GM21619 (cell line): ENCODE data around the gene FAM98C.

Experiments used
- ATAC-seq: cut with Tn5 transposase; IDR thresholded peaks from one replicate; pipeline ENCODE4 v1.9.1; 2021; ENCODE audit not compliant: unreplicated experiment

Gene FAM98C

DNA sequence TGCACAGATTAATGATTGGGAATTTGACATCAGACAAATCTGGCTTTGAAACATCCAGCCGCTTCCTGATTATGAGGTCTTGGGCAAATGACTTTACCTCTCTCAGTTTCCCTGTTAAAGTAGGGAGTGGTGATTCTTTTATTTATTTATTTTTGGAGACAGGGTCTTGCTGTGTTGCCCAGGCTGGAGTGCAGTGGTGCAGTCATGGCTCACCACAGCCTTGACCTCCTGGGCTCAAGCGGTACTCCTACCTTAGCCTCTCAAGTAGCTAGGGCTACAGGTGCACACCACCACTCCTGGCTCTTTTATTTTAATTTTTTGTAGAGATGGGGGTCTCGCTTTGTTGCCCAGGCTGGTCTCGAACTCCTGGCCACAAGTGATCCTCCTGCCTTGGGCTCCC lies 25.8 kb upstream of the FAM98C start:
- no peak for ATAC-seq

DNA sequence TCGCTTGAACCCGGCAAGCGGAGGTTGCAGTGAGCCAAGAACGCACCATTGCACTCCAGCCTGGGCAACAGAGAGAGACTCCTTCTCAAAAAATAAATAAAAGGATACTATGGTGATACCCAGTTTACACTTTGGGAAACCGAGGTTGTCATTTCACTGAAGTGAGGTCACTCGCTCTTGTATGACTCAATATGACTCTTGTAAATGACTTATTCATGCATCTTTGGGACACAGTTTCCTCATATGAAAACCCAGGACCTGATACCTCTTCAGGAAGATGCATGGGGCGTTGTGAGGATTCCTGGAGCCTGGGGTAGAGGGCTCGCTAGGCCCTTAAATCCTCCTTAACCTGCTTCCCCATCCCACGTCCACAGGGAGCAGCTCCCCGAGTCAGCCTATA lies 24.0 kb upstream of the FAM98C start:
- no peak for ATAC-seq

DNA sequence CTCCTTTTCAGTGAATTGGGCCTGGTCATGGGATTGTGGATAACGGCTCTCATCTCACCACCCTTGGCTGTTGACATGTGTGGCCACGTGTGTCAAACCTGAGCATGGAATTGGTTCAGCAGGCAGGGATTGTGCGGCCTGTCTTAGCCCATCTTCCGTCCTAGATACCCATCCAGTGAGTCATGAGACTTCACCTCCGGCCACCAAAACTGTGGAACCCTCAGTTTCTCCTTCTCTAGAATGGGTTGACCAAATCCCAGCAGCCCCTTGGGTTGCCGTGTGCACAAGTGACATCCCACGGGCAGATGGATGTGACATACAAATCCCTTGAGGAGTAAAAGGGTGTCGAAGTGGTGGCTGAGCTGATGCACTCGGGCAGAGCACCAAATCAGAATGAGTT lies 21.8 kb upstream of the FAM98C start:
- ATAC-seq, result no peak

DNA sequence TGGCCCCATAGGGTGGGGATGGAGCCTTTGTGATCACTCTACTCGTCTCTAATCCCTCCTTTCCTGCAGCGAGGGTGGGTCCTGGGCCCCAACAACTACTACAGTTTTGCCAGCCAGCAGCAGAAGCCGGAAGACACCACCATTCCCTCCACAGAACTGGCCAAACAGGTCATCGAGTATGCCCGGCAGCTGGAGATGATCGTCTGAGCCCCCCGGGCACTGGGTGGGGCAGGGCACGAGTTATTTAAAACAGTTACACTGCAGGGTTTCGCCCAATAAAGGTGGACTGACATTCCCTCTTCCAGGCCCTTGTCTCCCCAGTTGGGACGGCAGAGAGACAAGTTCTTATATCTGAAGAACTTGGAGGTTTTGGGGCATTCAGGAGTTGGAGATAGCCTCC lies 19.7 kb upstream of the FAM98C start:
- no peak for ATAC-seq

DNA sequence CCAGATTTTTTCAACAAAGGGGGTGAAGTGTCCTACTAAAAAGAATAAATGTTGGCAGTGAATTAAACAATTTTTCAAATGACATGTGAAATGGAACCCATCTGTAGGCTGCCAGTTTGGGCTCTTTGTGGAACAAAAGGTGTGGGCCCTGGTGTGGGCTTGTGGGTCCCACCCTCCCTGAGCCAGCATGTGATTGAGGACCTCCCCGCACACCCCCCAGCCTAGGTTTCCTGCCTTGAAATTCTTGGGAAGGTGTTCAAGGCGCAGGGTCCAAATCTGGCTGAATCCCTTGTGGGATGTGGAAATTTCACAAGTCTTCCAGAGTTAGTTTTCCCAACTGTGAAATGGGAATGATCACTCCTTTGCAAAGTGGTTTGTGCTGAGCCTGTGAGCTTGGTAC lies 19.1 kb upstream of the FAM98C start:
- no peak for ATAC-seq

DNA sequence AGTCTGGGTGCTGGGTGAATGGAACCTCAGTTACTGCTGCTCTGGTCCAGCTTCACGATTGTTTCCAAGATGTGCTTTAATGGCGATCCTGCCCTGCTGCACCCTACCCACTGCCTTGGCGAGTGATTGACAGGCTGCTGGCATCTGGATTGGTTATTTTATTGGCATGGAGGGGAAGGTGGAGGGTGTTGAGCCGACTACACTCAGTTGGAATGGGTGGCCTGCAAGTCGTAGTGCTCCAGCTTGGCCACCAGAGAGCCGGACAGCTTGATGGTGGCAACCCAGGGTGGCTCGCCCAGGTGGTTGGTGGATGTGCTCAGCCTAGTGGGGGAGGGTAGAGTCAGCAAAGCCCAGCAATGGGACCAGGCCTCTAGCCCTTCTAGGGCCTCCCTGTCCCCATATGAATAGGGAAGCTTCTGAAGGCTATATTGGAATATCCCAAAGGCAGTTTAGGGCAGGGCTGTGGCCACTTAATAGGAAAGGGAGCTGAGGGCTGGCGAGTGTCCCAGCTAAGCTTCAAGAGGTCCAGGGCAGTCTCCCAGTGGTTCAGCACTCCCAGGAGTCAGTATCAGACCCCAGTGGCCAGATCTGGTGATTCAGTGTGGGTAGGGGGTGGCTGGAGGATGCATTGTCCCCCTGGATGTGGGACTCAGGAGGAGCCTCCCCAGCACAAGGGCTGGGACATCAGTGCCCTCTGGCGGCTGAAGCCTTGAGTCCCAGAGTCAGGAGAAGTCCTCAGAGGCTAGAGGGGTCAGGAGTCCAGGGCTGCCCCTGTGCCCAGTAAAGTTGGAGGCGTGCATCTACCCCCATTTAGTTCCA lies 18.5 kb upstream of the FAM98C start:
- ATAC-seq, result no peak

DNA sequence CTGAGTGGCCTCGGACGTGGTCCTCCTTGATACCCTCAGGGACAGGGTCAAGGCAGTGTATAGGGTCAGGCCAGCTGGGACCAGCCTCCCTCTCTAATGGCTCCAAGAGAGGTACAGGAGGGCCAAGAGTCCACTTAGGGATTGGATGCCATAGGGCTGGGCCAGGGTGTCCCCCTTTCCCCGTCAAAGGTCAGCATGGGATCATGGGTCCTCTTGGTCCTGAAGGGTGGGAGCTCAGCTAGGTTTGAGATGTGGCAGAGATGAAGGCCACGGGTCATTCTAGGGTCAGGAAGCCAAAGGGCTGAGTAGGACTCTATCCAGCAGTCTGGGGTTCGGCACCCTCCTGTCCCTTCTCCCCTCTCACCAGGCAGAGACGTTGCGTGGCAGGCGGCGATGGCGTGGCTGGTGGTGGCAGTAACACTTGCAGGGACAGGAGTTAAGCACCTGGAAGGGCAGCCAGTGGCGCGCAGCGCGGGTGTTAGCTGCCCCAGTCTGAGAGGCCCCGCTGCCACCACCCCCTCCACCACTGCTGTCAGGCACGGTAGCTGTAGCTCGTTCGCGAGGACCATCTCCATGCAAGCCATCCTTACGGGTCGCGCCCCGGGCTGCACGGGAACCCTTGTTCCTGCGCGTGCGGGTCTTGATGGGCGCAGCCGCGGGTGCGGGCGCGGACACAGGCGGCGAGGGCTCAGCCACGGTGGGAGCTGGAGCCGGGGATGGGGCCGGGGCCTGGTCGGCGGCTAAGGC lies 17.7 kb upstream of the FAM98C start:
- no peak for ATAC-seq

DNA sequence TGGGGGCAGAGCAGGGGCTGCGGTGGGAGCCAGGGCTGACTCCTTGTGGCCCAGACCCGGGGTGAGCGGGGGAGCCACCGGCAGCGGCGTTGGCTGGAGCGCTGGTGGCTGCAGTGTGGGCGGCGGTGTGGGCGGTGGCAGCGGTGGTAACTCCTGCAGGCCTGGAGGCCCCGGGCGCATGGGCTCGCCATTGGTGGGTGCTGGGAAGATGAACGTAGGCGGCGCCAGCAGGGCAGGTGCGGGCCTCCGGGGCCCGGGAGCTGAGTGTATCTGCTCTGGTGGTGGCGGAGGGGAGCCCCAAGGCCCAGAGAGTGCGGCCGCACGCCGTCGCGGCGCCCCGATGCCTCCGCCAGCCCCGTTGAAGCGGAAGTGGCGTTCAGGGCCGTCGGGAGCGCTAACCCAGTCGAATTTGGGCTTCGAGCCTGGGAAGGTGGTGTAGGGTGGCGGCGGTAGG lies 17.1 kb upstream of the FAM98C start:
- ATAC-seq, result no peak

DNA sequence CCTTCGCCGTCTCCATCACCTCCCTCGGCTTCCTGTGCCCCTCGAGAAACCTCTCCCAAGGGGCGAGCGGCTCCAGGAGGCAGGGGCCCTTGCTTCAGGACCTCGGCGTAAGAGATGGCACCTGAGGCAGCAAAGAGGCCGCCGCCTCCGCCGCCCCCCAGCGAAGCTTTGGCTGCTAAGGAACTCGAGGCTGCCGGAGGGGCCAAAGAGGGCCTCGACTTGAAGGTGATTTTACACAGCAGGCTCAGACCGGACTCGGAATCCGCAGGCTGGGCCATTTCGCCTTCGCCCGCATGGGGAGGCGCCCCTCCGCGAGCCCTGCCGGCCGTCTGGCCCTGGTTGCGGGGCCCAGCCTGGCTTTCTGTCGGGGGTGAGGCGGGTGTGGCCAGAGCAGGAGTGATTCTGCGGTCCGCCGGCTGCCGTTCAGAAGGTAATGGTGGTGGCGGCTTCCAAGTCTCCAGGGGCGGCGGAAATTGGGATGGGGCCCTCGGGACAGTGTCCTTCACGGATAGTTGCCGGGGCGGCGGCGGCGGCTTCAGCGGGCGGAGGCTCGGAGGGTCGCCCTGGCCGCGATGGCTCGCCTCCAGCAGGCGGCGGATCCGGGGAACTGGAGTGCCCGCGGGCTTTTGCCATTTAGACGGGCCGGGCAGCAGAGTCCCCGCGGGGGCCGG lies 16.5 kb upstream of the FAM98C start:
- ATAC-seq, result no peak

DNA sequence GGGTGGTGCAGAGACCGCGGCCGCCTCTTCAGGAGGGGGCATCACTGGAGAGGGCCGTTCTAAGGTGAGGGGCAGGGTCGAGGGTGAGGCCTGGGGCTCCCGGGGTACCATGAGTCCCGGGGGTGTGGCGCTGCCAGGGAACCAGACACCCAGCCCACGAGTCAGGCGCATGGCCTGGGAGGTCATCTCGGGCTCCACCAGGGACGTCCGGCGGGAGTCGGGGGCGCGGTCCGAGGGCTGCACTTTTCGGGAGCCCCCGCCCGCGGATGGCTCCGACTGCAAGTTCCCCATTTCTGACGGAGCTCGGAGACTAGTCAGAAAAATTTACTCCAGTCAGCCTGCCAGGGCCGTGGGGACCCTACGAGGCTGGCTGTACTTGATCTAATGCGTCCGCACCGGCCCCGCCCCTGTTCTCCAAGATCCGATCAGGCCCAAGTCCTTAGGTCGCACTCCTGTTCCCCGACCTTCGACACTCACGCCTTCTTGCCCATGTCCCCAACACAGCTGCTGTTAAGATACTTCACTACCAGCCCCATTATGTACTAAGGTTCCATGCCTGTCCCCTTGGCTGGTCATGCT lies 15.8 kb upstream of the FAM98C start:
- no peak for ATAC-seq

DNA sequence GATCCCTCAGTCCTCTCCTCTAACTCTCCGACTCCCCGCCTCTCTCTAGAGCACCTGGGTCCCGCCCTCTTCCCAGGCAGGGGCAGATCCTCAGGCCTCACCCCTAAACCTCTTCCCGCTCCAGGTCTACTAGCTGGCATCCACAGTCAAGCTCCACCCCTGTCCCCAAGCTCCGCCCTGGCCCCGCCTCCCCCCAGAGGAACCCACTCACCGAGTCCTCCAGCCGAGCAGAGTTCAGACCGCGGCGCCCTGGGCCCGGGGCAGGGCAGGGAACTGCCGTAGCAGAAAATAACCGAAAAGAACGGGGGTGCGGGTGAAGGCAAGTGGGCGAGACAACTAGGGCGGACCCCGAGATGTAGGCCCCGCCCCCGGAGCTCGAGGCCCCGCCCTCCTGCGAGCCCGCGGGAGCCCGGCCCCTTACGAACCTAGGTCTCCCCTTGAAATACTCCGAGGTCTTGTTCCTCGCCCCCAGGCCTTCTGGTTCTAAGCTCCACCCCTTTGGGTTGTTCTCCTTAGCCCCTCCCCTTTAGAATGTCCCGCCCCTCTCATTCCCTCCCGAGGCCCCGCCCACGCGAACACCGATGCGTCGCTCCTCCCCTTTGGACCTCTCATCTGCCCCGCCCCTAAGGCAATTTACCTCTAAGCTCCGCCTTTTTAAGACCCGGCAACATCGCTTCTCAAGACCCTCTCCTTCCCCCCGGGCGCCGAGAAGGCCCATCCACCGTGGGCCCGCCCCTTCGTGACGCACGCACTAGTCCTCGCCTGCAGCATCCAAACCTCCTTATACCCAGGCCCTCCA lies 15.1 kb upstream of the FAM98C start, which contains the start of gene GGN:
Gene GGN (minus strand): TSS at position 485 of the 799 bp plus-strand sequence. CDS start 773 bp downstream, outside the sequence.
- no peak for ATAC-seq

DNA sequence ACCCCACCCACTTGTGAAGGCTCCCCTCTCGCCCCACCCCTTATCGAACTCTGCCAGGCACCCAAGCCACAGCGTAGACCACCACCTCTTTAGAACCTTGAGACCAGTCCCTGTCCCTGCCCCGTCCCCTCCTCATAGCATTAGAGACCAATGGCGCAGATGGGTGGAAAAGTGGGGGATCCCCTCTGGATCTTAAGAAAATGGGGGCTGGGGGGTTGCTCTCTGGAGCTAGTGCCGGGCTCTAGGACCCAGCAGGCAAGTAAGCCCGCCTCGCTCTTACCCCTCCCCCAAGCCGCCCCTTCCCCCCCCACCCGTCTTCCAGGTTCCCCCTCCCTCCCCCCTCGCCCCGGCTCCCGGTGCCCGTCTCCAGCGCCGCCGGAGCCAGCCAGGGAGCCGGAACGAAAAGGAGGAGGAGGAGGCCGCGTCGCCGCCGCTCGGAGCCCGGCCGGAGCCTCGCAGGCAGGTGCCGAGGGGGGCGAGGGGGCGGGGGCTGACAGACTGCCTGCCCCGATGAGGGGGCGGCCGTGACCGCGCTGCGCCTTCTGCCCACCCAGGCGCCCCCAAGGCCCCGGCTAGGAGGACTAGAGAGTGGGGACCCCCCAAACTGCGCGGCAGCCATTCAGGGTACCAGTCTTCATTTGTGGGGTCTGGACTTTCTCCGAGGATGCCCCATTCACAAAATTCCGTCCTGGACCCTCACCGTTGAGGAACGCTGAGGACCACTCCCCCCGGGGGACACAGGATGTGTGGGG lies 14.4 kb upstream of the FAM98C start, which contains the start of gene SPRED3:
Gene SPRED3 (plus strand): TSS at position 349 of the 752 bp plus-strand sequence. CDS start 1,606 bp downstream, outside the sequence.
- no peak for ATAC-seq

DNA sequence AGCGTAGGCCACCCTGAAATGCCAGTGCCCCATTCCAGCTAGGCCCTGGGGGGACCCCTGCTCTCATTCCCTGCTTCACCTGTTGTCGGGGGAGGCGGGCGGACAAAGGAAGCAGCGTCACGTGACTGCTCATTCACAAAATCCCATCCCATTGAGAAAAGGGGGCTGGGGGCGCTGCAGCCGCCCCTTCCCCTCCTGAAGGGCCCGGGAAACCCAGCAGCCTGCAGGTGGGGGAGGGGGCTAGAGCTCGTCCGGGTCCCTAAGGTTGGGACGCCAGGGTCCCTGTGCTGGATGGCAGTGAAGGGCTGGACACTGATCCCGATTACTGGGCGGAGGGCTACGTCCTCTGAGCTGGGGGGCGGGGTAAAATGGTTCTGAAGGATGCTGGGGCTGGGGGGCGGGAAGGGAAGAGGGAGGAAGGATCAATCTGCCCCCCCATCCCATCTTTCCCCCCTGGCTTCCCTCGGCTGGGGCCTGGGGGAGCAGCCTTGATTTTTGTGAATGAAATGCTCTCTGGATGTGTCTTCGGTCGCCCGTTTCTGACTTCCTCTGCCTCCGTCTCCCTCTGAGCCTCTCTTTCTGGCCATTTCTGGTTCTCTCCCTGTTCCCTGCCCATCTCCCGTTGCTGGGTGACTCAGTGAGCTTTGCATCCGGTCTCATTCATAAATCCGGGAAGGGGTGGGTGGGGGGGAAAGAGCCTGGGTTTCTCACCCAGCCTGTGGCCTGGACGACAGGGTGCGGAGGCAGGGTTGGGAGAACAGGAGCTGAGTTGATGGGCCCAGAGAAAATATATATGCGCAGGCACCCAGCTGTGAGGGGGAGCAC lies 13.6 kb upstream of the FAM98C start:
- no peak for ATAC-seq

DNA sequence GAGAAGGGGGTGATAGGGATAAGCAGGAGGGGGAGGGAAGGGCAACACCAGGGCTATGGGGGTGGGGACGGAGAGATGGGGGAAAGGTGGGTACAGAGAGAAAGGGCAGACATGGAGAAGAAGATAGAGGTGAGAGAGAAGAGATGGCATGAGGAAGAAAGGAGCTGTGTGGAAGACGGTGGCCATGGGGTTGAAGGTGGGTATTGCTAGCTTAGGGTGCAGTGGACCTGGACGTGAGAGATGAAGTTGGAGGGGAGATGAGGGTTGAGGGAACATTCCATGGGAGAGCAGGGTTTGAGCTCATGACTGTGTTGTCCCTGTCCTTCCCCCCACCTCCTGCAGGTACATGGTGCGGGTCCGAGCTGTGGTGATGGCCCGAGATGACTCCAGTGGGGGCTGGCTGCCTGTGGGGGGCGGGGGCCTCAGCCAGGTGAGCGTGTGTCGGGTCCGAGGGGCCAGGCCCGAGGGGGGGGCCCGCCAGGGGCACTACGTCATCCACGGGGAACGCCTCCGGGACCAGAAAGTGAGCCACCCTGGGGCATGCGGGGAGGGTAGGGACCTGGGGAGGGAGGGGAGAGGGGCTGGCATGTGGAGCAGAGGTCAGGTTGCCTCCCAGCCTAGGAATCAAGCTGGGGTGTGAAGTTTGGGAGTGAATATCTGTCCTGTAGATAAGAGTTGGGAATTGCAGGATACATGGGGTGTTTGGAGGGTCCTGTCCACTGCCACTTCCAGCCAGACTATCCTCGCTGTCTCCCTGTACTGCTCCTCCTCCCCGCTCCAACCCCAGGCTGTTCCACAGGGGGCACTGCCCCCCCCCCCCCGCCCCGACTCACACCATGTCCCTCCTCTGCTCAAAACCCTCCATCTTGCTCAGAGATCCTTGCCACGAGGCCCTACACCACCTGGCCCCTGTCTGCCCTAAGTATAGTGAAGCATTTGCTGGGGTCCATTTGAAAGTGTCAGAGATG lies 12.7 kb upstream of the FAM98C start:
- no peak for ATAC-seq

DNA sequence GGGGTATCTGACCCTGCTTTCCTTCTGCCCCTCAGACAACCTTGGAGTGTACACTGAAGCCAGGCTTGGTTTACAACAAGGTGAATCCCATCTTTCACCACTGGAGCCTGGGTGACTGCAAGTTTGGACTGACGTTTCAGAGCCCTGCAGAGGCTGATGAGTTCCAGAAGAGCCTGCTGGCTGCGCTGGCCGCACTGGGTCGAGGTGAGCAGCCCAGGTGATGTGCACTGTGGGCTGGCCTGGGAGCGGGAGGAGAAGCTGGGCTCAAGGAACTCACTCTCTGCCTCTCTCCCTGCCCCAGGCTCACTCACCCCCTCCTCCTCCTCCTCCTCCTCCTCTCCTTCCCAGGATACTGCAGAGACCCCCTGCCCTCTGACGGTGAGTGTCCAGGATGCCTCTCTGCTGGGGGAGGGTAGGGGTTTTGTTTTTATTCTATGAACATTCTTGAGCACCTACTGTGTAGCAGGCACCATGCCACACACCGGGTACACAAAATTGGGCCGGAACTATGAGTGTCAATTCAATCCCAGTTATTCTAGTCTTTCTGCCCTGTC lies 10.9 kb upstream of the FAM98C start:
- no peak for ATAC-seq

DNA sequence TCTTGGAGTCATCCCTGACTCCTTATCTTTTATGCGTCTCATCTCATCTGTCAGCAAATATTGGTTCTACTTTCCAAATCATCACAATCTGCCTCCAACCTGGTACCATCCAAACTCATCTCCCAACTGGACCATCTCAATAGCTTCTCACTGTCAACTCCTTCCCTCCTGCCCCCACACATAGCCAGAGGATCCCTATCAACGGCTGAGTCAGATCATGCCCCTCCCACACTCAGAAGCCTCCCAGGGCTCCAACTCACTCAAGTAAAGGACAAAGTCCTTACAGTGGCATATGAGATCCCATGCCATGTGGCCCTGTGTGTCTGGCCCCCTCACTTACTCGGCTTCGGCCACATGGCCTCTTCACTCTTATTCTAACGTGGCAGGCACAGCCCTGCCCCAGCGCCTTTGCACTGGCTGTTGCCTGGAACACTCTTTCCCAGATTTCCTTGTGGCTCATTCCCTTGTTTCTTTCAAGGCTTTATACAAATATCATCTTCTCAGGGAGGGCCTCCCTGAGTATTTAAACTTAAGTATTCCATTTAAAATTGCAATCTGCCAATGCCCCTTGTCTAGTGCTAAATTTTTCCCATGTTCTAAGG lies 10.1 kb upstream of the FAM98C start:
- ATAC-seq, result no peak

DNA sequence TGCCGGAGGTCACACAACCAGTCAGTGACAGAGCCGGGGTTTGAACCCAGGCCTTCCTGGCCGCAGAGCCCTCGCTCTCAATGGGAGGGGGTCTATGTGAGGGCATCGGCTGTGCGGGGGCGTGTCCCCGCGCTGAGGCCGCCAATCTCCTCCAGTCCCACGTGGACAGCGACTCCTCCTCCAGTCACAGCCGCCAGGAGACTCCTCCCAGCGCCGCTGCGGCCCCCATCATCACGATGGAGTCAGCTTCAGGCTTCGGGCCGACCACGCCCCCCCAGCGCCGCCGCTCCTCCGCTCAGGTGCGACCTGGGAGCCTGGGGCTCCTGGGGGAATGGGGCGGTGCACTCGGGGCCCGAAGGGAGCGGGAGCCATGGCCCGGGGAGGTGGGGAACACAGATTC lies 8.4 kb upstream of the FAM98C start:
- no peak for ATAC-seq
